ENCODE measurements around the gene DSE.

DNA sequence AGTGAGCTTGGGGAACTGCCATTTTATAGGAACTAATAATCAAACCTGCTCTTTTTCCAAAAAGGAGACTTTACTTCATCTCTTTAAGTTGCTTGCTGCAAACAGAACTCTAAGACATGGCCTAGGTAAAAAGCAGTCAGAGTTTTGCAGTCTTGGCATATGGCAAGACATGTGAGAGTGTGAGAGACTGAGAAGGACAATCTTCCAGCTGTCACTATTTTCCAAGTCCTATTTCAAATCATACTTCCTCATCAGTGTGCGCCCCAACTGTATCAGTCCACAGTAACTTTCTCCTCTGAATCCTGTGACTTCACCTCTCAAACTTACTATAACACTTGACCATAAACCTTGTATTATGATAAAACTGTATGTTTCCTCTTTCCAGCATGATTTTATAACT, 100.8 kb downstream of the DSE start:
- TF ChIP-seq ELF4 (IDR thresholded peaks at IDR 0.05) (no peak), FOXA1 (IDR thresholded peaks at IDR 0.05) (no peak), SP1 (IDR thresholded peaks at IDR 0.05) (no peak), FOXK2 (IDR thresholded peaks at IDR 0.05) (no peak), FOXM1 (IDR thresholded peaks at IDR 0.05; ENCODE audit: borderline replicate concordance) (no peak)
